Neural progenitor cell (in vitro differentiated cells): ENCODE measurements around the gene GRIN2A.

Experiments
- EZH2 ChIP-seq: fragments of 200-600 bp; sonication (generic); IDR thresholded peaks from 2 replicates; pipeline ENCODE4 v1.6.1; 2017; ENCODE audit warnings: antibody characterized with exemption, mild to moderate bottlenecking, moderate library complexity
- TF ChIP-seq, protein P1 (sequence below): fragments of 200-600 bp; sonication (generic); IDR thresholded peaks from 2 replicates; pipeline ENCODE4 v1.5.1; 2017; ENCODE audit warnings: antibody characterized with exemption, mild to moderate bottlenecking

DNA sequence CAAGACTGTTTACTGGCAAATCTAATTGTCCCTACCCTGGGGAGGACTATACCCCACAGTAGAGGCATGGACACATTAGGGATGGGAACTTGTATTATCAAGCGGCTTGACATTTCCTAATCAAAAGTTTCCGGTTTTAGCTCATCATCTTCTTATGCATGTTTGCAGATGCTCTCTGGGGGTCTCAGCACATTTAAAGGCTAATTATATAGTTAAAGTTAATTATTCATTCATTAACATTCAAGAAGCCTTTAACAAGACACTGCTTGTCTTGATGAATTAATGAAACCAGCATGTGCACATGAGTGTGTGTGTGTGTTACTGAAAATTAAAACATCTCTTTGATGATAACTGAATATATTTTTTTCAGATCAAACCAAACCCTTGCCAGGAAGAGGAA lies 377.1 kb downstream of the GRIN2A start:
- TF ChIP-seq, protein P1, sequence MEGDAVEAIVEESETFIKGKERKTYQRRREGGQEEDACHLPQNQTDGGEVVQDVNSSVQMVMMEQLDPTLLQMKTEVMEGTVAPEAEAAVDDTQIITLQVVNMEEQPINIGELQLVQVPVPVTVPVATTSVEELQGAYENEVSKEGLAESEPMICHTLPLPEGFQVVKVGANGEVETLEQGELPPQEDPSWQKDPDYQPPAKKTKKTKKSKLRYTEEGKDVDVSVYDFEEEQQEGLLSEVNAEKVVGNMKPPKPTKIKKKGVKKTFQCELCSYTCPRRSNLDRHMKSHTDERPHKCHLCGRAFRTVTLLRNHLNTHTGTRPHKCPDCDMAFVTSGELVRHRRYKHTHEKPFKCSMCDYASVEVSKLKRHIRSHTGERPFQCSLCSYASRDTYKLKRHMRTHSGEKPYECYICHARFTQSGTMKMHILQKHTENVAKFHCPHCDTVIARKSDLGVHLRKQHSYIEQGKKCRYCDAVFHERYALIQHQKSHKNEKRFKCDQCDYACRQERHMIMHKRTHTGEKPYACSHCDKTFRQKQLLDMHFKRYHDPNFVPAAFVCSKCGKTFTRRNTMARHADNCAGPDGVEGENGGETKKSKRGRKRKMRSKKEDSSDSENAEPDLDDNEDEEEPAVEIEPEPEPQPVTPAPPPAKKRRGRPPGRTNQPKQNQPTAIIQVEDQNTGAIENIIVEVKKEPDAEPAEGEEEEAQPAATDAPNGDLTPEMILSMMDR: no peak
- TF ChIP-seq EZH2: no peak
